ENCODE results near the gene NRG2.

DNA sequence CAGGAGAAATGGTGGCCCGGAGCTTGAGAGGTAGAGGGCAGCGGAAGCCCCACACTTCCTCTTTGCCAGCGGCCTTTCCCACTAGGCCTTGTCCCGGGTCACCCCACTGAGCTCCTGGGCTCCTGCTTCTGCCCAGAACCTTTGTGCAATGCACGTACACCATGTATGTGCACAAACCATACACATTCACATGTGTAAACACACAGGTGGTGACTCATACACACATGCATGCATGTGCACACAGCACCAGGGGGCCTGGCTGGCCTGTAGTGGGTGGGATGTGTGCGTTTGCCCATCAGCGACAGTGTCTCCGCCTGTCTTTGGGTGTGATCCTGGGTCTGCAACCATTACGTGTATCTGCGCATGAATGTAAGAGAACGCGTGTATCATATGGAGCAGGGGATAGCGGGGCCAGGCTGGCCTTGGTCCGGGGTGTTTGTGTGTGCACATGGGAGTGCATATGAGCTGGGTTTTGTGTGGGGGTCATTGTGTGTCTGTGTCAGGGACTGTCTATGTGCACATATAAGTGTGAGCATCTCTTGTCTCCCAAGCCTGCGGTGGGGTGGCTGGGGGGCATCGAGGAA lies 203.8 kb downstream of the NRG2 start:
- TF ChIP-seq EZH2 (IDR thresholded peaks at IDR 0.05), result no peak
- no peak for TF ChIP-seq POLR2AphosphoS5 (IDR thresholded peaks at IDR 0.05; ENCODE audit: borderline replicate concordance, low read depth, low read length)
- TF ChIP-seq FOXP2 (optimal IDR thresholded peaks at IDR 0.05; ENCODE audit: control extremely low read depth, extremely low read length, insufficient read depth), result no peak

Measured in SK-N-MC (cell line).